ENCODE measurements around the gene GALNT17.

Gene GALNT17

GRCh38 chr7:71132127-71132376 lies at the start of gene GALNT17:
Gene GALNT17 (plus strand): TSS chr7:71132144.
- no peak for DNase-seq

- no peak for DNase-seq
Observed at GRCh38 chr7:71095266-71095860, 36.6 kb upstream of the GALNT17 start.

- no peak for DNase-seq
Observed at GRCh38 chr7:71096351-71096750, 35.6 kb upstream of the GALNT17 start.

GRCh38 chr7:71106226-71106625 lies 25.7 kb upstream of the GALNT17 start:
- DNase-seq = no peak

- no peak for DNase-seq
Observed at GRCh38 chr7:71112436-71112835, 19.5 kb upstream of the GALNT17 start.

GRCh38 chr7:71120096-71120495 lies 11.8 kb upstream of the GALNT17 start:
- no peak for DNase-seq

- DNase-seq = no peak
Observed at GRCh38 chr7:71129126-71129525, 2.8 kb upstream of the GALNT17 start.

- DNase-seq = no peak
Observed at GRCh38 chr7:71130031-71130679, 1.8 kb upstream of the GALNT17 start.

- no peak for DNase-seq
Observed at GRCh38 chr7:71131256-71132126, 453 bp upstream of the GALNT17 start.

GRCh38 chr7:71132377-71133231 lies 660 bp downstream of the GALNT17 start:
- no peak for DNase-seq

- no peak for DNase-seq
Observed at GRCh38 chr7:71133232-71133622, 1.3 kb downstream of the GALNT17 start.

- DNase-seq = no peak
Observed at GRCh38 chr7:71133856-71134255, 1.9 kb downstream of the GALNT17 start.

- no peak for DNase-seq
Observed at GRCh38 chr7:71135116-71135515, 3.2 kb downstream of the GALNT17 start.

GRCh38 chr7:71135663-71136062 lies 3.7 kb downstream of the GALNT17 start:
- DNase-seq = no peak

- DNase-seq = no peak
Observed at GRCh38 chr7:71137479-71137878, 5.5 kb downstream of the GALNT17 start.

GRCh38 chr7:71140264-71140663 lies 8.3 kb downstream of the GALNT17 start:
- DNase-seq = no peak

- no peak for DNase-seq
Observed at GRCh38 chr7:71144963-71145362, 13.0 kb downstream of the GALNT17 start.

GRCh38 chr7:71145906-71146901 lies 14.3 kb downstream of the GALNT17 start:
- no peak for DNase-seq

- no peak for DNase-seq
Observed at GRCh38 chr7:71148098-71148497, 16.2 kb downstream of the GALNT17 start.

GRCh38 chr7:71155236-71155635 lies 23.3 kb downstream of the GALNT17 start:
- DNase-seq = no peak

GRCh38 chr7:71157757-71158156 lies 25.8 kb downstream of the GALNT17 start:
- no peak for DNase-seq

- DNase-seq = no peak
Observed at GRCh38 chr7:71165708-71166107, 33.8 kb downstream of the GALNT17 start.

Measured in activated effector memory CD4-positive, alpha-beta T cell treated with Interleukin-2 at 50 U/mL for 16 hours (primary cell).